Cardiac fibroblast (primary cell): ENCODE results near the gene CAMTA1.

Source experiments
- DNase-seq, 2 donors: peaks; one replicate each; pipeline versions ENCODE4 v3.0.0 to v3.0.0-alpha.2; 2010; ENCODE audit warnings: low read depth in 2 of 2
- H3K4me3 ChIP-seq, 2 donors: replicated peaks in 1 of 2; 1 replicate in 1 of 2; 2 replicates in 1 of 2; pipeline ENCODE4 v1.5.1; 2011; ENCODE audit warnings: low read depth in 2 of 2, low read length in 2 of 2, mild to moderate bottlenecking in 2 of 2, moderate library complexity in 1 of 2
- TF ChIP-seq, protein P1 (sequence below): IDR thresholded peaks from one replicate; pipeline ENCODE4 v1.5.1; 2011; ENCODE audit warnings: low read depth, mild to moderate bottlenecking, low read length, inconsistent platforms

The CAMTA1 gene

GRCh38 chr1:6957341-6957740 lies 172.1 kb downstream of the CAMTA1 start:
- no peak for DNase-seq
- no peak overlapping the region for H3K4me3 ChIP-seq
- TF ChIP-seq, protein P1, sequence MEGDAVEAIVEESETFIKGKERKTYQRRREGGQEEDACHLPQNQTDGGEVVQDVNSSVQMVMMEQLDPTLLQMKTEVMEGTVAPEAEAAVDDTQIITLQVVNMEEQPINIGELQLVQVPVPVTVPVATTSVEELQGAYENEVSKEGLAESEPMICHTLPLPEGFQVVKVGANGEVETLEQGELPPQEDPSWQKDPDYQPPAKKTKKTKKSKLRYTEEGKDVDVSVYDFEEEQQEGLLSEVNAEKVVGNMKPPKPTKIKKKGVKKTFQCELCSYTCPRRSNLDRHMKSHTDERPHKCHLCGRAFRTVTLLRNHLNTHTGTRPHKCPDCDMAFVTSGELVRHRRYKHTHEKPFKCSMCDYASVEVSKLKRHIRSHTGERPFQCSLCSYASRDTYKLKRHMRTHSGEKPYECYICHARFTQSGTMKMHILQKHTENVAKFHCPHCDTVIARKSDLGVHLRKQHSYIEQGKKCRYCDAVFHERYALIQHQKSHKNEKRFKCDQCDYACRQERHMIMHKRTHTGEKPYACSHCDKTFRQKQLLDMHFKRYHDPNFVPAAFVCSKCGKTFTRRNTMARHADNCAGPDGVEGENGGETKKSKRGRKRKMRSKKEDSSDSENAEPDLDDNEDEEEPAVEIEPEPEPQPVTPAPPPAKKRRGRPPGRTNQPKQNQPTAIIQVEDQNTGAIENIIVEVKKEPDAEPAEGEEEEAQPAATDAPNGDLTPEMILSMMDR = no peak

DNA sequence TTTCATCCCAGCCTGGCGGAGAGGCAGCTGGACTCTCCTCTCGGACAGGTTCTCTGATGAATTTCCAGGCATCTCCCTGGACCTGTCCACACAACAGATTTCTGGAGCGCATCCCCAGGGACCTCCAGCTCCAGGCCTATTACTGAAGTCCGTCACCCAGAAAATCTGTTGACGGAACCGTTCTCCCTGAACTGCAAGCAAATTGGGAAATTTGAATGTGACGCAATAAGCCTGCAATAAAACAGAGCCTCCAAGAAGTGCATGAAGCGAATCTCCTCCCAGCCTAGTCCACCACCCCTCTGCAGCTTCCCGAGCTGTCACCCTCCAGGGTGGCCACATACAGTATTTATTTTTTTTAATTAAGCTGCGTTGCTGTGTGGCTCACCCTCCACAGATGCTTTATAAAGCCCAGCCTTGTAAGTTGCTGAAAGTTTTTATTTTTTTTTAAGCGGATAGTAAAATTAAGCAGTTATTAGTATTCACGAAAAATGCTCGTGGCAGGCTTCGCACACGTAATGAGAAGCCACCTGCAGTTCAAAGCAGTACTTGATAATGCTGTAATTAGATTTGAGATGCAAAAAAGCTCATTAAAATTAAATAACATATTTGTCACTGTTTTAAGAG lies 173.3 kb downstream of the CAMTA1 start:
- H3K4me3 ChIP-seq = no peak overlapping the region
- TF ChIP-seq, protein P1 = no peak
- DNase-seq = no peak

GRCh38 chr1:6959491-6959890 lies 174.2 kb downstream of the CAMTA1 start:
- TF ChIP-seq, protein P1 = no peak
- no peak overlapping the region for H3K4me3 ChIP-seq
- DNase-seq = no peak

DNA sequence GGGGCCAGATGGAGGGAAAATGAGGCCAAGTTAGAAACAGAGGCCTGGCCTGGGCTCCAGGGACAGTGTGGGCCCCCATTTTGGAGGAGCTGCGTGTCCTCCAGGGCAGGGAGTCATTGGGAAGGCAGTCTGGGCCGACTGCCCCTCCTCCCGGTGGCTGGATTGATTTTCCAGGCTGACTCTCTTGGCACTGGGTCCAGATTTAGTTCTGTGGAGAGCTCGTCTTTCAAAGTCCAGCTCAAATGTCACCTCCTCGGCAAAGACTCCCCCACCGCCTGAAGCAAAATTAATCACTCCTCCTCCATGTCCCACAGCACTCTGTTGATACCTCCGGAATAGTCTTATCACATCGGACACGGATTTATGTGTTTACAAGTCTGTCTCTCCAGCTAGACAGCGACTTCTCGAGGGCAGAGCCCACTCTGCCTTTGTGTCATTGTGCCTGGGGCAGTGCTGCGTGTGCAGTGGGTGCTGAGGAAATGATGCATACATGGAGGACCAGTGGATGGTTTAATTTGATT lies 175.1 kb downstream of the CAMTA1 start:
- peak in 1 of 2 donors; percentile 17 for DNase-seq
- no peak overlapping the region for H3K4me3 ChIP-seq
- TF ChIP-seq, protein P1 = no peak

GRCh38 chr1:6960860-6961259 lies 175.6 kb downstream of the CAMTA1 start:
- no peak for DNase-seq
- TF ChIP-seq, protein P1 = no peak
- no peak overlapping the region for H3K4me3 ChIP-seq

- no peak overlapping the region for H3K4me3 ChIP-seq
- TF ChIP-seq, protein P1 = no peak
- DNase-seq = no peak
Observed at GRCh38 chr1:6961289-6961688, 176.0 kb downstream of the CAMTA1 start.

GRCh38 chr1:6961905-6962477 lies 176.7 kb downstream of the CAMTA1 start:
- DNase-seq = no peak
- H3K4me3 ChIP-seq = no peak overlapping the region
- TF ChIP-seq, protein P1 = no peak
